GM12892 (cell line): ENCODE measurements around the gene RNF213.

Source experiments
- POLR2A ChIP-seq: IDR thresholded peaks from 2 replicates; pipeline ENCODE4 v1.6.1; 2011; ENCODE audit warnings: low read depth, low read length, control low read depth
- POLR2AphosphoS5 ChIP-seq: IDR thresholded peaks from 2 replicates; pipeline ENCODE4 v1.6.1; 2011; ENCODE audit warnings: low read depth, low read length, control low read depth

DNA sequence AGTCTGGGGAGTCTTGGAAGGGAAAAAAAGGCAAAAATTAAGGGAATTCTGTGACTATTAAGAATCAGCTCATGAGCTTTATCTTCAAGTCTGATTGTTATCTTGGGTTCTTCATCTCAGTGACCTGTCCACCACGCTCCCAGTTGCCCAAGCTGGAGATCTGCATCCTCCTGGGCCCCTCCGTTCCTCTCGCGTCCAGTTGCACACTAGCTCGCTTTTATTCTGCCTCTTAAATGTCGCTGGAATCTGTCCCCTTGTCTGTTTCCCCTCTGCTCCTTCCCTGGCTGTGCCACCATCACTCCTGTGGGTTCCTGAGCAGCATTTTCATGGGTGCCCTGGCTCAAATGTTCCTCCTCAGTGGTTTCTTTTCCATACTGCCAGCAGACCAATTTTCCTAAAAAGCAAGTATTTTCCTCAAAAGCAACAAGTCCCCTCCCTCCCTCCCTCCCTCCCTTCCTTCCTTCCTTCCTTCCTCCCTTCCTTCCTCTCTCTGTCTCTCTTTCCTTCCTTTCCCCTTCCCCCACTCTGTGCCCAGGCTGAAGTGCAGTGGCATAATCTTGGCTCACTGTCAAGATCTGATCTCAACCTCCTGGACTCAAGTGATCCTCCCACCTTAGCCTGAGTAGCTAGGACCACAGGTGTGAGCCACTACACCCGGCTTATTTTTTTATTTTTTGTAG lies 155.7 kb downstream of the RNF213 start:
- TF ChIP-seq POLR2AphosphoS5 (no peak), POLR2A (no peak)
